ENCODE data around the gene ZNF653. TPM values are rescaled to one million over a fixed set of nuclear protein-coding genes. Genes with fewer than 3 reads are reported as not detected.
A peak's percentile ranks its signal among the peaks of the same experiment; 100 is the strongest.

ZNF653 gene
- total and polyA plus RNA-seq, 2 donors, result 4.5 to 9.8 TPM

GRCh38 chr19:11505032-11505503 lies 571 bp downstream of the ZNF653 start:
- H3K27ac ChIP-seq (ENCODE audit: low read depth), result peak overlapping the region; percentile 90
- WGBS, result under 1% methylated on average over 33 of the region's 33 CpGs

GRCh38 chr19:11504502-11505031 lies 1.1 kb downstream of the ZNF653 start:
- 31% methylated on average over 7 of the region's 7 CpGs for WGBS
- no peak overlapping the region for H3K27ac ChIP-seq (ENCODE audit: low read depth)
- peak overlapping the region; percentile 91 for H3K4me3 ChIP-seq (ENCODE audit: low read depth, low read length)
- H3K4me1 ChIP-seq (ENCODE audit: insufficient read depth), result no peaks in the 10 kb centered on the region
- no peaks in the 10 kb centered on the region for H3K36me3 ChIP-seq (ENCODE audit: insufficient read depth)
- DNase-seq (ENCODE audit: extremely low spot score), result no peak

More at GRCh38 chr19:11505032-11505503, 571 bp downstream of the ZNF653 start:
- Histone ChIP-seq H3K36me3 (ENCODE audit: insufficient read depth) (no peaks in the 10 kb centered on the region), H3K4me3 (ENCODE audit: low read depth, low read length) (peak overlapping the region; percentile 91), H3K4me1 (ENCODE audit: insufficient read depth) (no peaks in the 10 kb centered on the region)
- peak; percentile 82 for DNase-seq (ENCODE audit: extremely low spot score)

GRCh38 chr19:11499890-11500420 lies 5.7 kb downstream of the ZNF653 start:
- no peak overlapping the region for H3K4me3 ChIP-seq (ENCODE audit: low read depth, low read length)
- H3K27ac ChIP-seq (ENCODE audit: low read depth), result no peak overlapping the region
- H3K4me1 ChIP-seq (ENCODE audit: insufficient read depth), result no peaks in the 10 kb centered on the region
- no peaks in the 10 kb centered on the region for H3K36me3 ChIP-seq (ENCODE audit: insufficient read depth)
- no peak for DNase-seq (ENCODE audit: extremely low spot score)
- WGBS, result 74% methylated on average over 7 of the region's 7 CpGs

GRCh38 chr19:11499220-11499726 lies 6.4 kb downstream of the ZNF653 start:
- WGBS, result 83% methylated on average over 6 of the region's 6 CpGs
- H3K4me1 ChIP-seq (ENCODE audit: insufficient read depth), result no peaks in the 10 kb centered on the region
- peaks cover 3% of the 10 kb centered on the region for H3K36me3 ChIP-seq (ENCODE audit: insufficient read depth)

GRCh38 chr19:11496391-11497163 lies 9.1 kb downstream of the ZNF653 start:
- DNase-seq (ENCODE audit: extremely low spot score), result no peak

More at GRCh38 chr19:11499220-11499726, 6.4 kb downstream of the ZNF653 start:
- H3K4me3 ChIP-seq (ENCODE audit: low read depth, low read length), result no peak overlapping the region
- no peak overlapping the region for H3K27ac ChIP-seq (ENCODE audit: low read depth)
- DNase-seq (ENCODE audit: extremely low spot score), result no peak

GRCh38 chr19:11495885-11496284 lies 9.8 kb downstream of the ZNF653 start:
- no peak for DNase-seq (ENCODE audit: extremely low spot score)
- no peak overlapping the region for H3K27ac ChIP-seq (ENCODE audit: low read depth)
- 95% methylated on average over 22 of the region's 22 CpGs for WGBS
- H3K36me3 ChIP-seq (ENCODE audit: insufficient read depth), result peaks cover 3% of the 10 kb centered on the region
- H3K4me1 ChIP-seq (ENCODE audit: insufficient read depth), result no peaks in the 10 kb centered on the region
- H3K4me3 ChIP-seq (ENCODE audit: low read depth, low read length), result no peak overlapping the region

More at GRCh38 chr19:11496391-11497163, 9.1 kb downstream of the ZNF653 start:
- no peak overlapping the region for H3K4me3 ChIP-seq (ENCODE audit: low read depth, low read length)
- no peaks in the 10 kb centered on the region for H3K4me1 ChIP-seq (ENCODE audit: insufficient read depth)
- peaks cover 3% of the 10 kb centered on the region for H3K36me3 ChIP-seq (ENCODE audit: insufficient read depth)
- WGBS, result 68% methylated on average over 17 of the region's 17 CpGs
- no peak overlapping the region for H3K27ac ChIP-seq (ENCODE audit: low read depth)

- peaks cover 3% of the 10 kb centered on the region for H3K36me3 ChIP-seq (ENCODE audit: insufficient read depth)
- H3K4me3 ChIP-seq (ENCODE audit: low read depth, low read length), result no peak overlapping the region
- no peaks in the 10 kb centered on the region for H3K4me1 ChIP-seq (ENCODE audit: insufficient read depth)
- no peak overlapping the region for H3K27ac ChIP-seq (ENCODE audit: low read depth)
- 93% methylated on average over 10 of the region's 10 CpGs for WGBS
- no peak for DNase-seq (ENCODE audit: extremely low spot score)
Observed at GRCh38 chr19:11495481-11495880, 10.2 kb downstream of the ZNF653 start.

GRCh38 chr19:11494634-11495285 lies 10.9 kb downstream of the ZNF653 start:
- WGBS, result 95% methylated on average over 27 of the region's 27 CpGs
- H3K4me1 ChIP-seq (ENCODE audit: insufficient read depth), result no peaks in the 10 kb centered on the region
- H3K27ac ChIP-seq (ENCODE audit: low read depth), result no peak overlapping the region
- peaks cover 3% of the 10 kb centered on the region for H3K36me3 ChIP-seq (ENCODE audit: insufficient read depth)
- no peak for DNase-seq (ENCODE audit: extremely low spot score)
- H3K4me3 ChIP-seq (ENCODE audit: low read depth, low read length), result no peak overlapping the region

- WGBS, result 96% methylated on average over 7 of the region's 7 CpGs
- DNase-seq (ENCODE audit: extremely low spot score), result no peak
- no peak overlapping the region for H3K4me3 ChIP-seq (ENCODE audit: low read depth, low read length)
- no peaks in the 10 kb centered on the region for H3K4me1 ChIP-seq (ENCODE audit: insufficient read depth)
- H3K27ac ChIP-seq (ENCODE audit: low read depth), result no peak overlapping the region
- H3K36me3 ChIP-seq (ENCODE audit: insufficient read depth), result no peaks in the 10 kb centered on the region
Observed at GRCh38 chr19:11489378-11489777, 16.3 kb downstream of the ZNF653 start.

- no peak for DNase-seq (ENCODE audit: extremely low spot score)
- H3K4me1 ChIP-seq (ENCODE audit: insufficient read depth), result no peaks in the 10 kb centered on the region
- H3K27ac ChIP-seq (ENCODE audit: low read depth), result no peak overlapping the region
- H3K4me3 ChIP-seq (ENCODE audit: low read depth, low read length), result no peak overlapping the region
- H3K36me3 ChIP-seq (ENCODE audit: insufficient read depth), result no peaks in the 10 kb centered on the region
- WGBS, result 92% methylated on average over 45 of the region's 45 CpGs
Observed at GRCh38 chr19:11486661-11487503, 18.8 kb downstream of the ZNF653 start.

- Histone ChIP-seq H3K4me1 (ENCODE audit: insufficient read depth) (no peaks in the 10 kb centered on the region), H3K27ac (ENCODE audit: low read depth) (no peak overlapping the region), H3K4me3 (ENCODE audit: low read depth, low read length) (no peak overlapping the region), H3K36me3 (ENCODE audit: insufficient read depth) (no peaks in the 10 kb centered on the region)
- 93% methylated on average over 13 of the region's 13 CpGs for WGBS
- DNase-seq (ENCODE audit: extremely low spot score), result no peak
Observed at GRCh38 chr19:11485245-11485837, 20.3 kb downstream of the ZNF653 start.

- no peak overlapping the region for H3K4me3 ChIP-seq (ENCODE audit: low read depth, low read length)
- H3K4me1 ChIP-seq (ENCODE audit: insufficient read depth), result no peaks in the 10 kb centered on the region
- DNase-seq (ENCODE audit: extremely low spot score), result no peak
- no peak overlapping the region for H3K27ac ChIP-seq (ENCODE audit: low read depth)
- no peaks in the 10 kb centered on the region for H3K36me3 ChIP-seq (ENCODE audit: insufficient read depth)
- WGBS, result 67% methylated on average over 57 of the region's 57 CpGs
Observed at GRCh38 chr19:11483366-11484111, 22.1 kb downstream of the ZNF653 start.
